Calu3 (cell line): ENCODE data around the gene NPY1R. TPM values are rescaled to one million over a fixed set of nuclear protein-coding genes. Genes with fewer than 3 reads are reported as not detected.
A peak's percentile ranks its signal among the peaks of the same experiment; 100 is the strongest.

ENCODE experiments used
- BruUV-seq: library from RNA; stranded (reverse); fragments of 400-500 nt; replicated peaks from 2 replicates; lab custom pipeline; 2021; lab: Mats Ljungman, UMichigan
- CTCF ChIA-PET: fragments of 300-600 bp; sonication (Branson Sonifier 250); formaldehyde crosslinking; loops from one replicate; lab custom pipeline; 2022; ENCODE audit warnings: antibody characterized with exemption; lab: Charles Lee
- DNase-seq: peaks from one replicate; pipeline ENCODE4 v3.0.0; 2022
- H3K27ac Mint-ChIP-seq: one replicate; pipeline ENCODE4 v1.8.0; 2022; ENCODE audit warnings: mixed read lengths; ENCODE audit not compliant: unreplicated experiment
- H3K27me3 Mint-ChIP-seq: one replicate; pipeline ENCODE4 v1.8.0; 2022; ENCODE audit warnings: mixed read lengths; ENCODE audit not compliant: unreplicated experiment
- H3K36me3 Mint-ChIP-seq: one replicate; pipeline ENCODE4 v1.8.0; 2022; ENCODE audit warnings: mild to moderate bottlenecking, moderate library complexity, mixed read lengths; ENCODE audit not compliant: insufficient read depth, unreplicated experiment
- H3K4me1 Mint-ChIP-seq: one replicate; pipeline ENCODE4 v1.8.0; 2022; ENCODE audit warnings: mild to moderate bottlenecking, low read depth, mixed read lengths; ENCODE audit not compliant: unreplicated experiment
- H3K4me3 Mint-ChIP-seq: one replicate; pipeline ENCODE4 v1.8.0; 2022; ENCODE audit warnings: mild to moderate bottlenecking, low read depth, moderate library complexity, mixed read lengths; ENCODE audit not compliant: unreplicated experiment
- H3K9me3 Mint-ChIP-seq: one replicate; pipeline ENCODE4 v1.8.0; 2022; ENCODE audit warnings: low read depth, mixed read lengths; ENCODE audit not compliant: unreplicated experiment
- intact Hi-C: fragments of 100-400 bp; cut with micrococcal nuclease; formaldehyde crosslinking; loops from one replicate; pipeline ENCODE4 v1.10.0; 2022; ENCODE audit not compliant: unreplicated experiment
- total RNA-seq: library from RNA; stranded (reverse); gene quantifications from 2 replicates; pipeline ENCODE4 v1.2.3, GENCODE V29; 2022
- TF ChIP-seq, protein P1 (sequence below): fragments of 200-600 bp; IDR thresholded peaks from one replicate; pipeline ENCODE4 v1.8.0; 2022; ENCODE audit warnings: antibody characterized with exemption; ENCODE audit not compliant: unreplicated experiment

The NPY1R gene
- total RNA-seq, 1 experiment from 2014 or later, result 11.3 TPM

DNA sequence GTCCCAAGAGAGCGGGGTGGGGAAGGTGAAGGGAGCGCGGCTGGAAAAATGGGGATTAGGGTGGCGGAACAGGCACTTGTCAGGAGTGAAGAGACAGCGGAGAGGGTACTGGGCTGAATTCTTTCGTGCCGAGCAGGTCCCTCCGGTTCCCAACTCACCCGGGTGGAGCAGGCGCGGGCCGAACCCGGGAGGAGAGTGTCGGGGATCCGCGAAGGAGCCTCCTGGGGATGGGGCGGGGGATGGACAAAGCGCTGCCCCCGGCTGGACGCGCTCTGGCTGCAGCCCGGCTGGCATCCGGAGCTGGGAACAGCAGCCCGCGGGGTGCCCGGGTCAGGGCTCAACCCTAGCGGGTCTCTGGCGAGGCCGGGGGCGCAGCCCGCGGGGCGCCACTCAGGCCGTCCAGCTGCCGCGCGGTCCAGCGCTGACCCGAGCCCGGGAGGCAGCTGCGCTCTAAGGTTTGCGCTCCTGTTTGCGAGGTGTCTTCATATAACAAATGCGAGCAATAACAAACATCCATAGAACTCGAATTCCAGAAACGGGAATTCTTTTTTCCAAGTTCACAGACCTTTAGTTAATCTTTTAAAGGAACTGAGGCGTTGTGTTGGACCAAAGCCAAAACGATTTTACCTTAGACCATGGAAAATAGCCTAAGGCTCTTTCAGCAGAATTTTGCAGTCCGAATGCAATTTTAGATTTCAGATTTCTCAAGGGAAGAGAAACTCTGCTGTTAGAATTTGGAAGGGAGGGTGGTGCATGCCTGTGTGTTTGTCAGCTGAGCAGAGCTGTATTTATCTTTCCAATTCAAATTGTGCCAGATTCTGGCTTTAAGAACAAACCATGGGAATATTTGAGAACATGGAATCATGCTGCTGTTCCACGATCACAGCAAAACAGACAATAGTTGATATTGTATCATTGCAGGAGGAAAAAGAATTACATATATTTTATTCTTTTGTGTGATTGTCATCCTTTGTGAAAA, 12.0 kb upstream of the NPY1R start:
- intact Hi-C loops, result loop anchor here (10.0 kb wide), 1 partner anchor 60 kb away; no protein-coding TSS in a partner anchor
- H3K4me1 Mint-ChIP-seq, result peaks cover 8% of the 10 kb centered on the region
- BruUV-seq, result no TSS peak
- no peak overlapping the region for H3K27ac Mint-ChIP-seq
- no peaks in the 10 kb centered on the region for H3K9me3 Mint-ChIP-seq
- H3K27me3 Mint-ChIP-seq, result no peaks in the 10 kb centered on the region
- peaks cover 21% of the 10 kb centered on the region for H3K36me3 Mint-ChIP-seq
- TF ChIP-seq, protein P1, sequence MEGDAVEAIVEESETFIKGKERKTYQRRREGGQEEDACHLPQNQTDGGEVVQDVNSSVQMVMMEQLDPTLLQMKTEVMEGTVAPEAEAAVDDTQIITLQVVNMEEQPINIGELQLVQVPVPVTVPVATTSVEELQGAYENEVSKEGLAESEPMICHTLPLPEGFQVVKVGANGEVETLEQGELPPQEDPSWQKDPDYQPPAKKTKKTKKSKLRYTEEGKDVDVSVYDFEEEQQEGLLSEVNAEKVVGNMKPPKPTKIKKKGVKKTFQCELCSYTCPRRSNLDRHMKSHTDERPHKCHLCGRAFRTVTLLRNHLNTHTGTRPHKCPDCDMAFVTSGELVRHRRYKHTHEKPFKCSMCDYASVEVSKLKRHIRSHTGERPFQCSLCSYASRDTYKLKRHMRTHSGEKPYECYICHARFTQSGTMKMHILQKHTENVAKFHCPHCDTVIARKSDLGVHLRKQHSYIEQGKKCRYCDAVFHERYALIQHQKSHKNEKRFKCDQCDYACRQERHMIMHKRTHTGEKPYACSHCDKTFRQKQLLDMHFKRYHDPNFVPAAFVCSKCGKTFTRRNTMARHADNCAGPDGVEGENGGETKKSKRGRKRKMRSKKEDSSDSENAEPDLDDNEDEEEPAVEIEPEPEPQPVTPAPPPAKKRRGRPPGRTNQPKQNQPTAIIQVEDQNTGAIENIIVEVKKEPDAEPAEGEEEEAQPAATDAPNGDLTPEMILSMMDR, result no peak
- CTCF ChIA-PET, result no interaction called here
- H3K4me3 Mint-ChIP-seq, result peak overlapping the region; percentile 74
- DNase-seq, result peak; percentile 17

DNA sequence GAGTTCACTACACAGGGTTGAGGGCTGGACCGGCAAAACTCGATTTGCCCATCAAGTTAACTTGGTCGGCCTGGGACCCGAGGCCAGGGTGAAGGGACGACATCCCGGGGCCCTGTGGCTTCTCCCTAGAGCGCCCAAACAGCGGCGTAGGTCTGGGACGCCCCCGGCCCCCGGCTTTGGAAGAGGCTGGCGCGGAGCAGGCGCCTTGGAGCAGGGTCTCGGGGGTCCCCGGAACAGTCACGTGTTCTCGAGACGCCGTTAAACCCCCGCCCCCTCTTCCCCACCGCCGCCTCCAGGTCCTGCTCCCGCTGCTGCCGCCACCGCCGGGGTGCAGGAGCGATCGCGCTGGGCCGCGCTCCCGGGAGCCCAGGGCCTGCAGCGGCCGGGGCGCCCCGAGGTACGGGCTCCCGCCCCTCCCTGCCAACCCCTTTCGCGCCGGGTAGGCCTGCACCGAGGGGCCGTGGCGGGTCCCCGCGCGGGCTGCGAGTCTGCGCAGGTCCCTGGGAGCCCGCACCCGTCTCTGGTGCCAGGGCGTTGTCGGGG, 11.3 kb upstream of the NPY1R start, which contains the start of gene NPY5R:
Gene NPY5R (plus strand): TSS at position 289 of the 543 bp plus-strand sequence. CDS start 6,382 bp downstream, outside the sequence.
- no TSS peak for BruUV-seq
- Mint-ChIP-seq H3K36me3 (peaks cover 21% of the 10 kb centered on the region), H3K4me3 (peak within 1 kb of the TSS; percentile 74), H3K4me1 (peaks cover 8% of the 10 kb centered on the region), H3K27me3 (no peaks in the 10 kb centered on the region), H3K9me3 (no peaks in the 10 kb centered on the region), H3K27ac (no peak within 1 kb of the TSS)
- TF ChIP-seq, protein P1, result no peak
- intact Hi-C loops, result loop anchor here (10.0 kb wide), 1 partner anchor 61 kb away; no protein-coding TSS in a partner anchor
- CTCF ChIA-PET, result no interaction called here
- peak; percentile 14 for DNase-seq

- DNase-seq, result no peak
- intact Hi-C loops, result no loop called here
- TF ChIP-seq, protein P1, result no peak
- no peak overlapping the region for H3K4me3 Mint-ChIP-seq
- CTCF ChIA-PET, result interaction anchor here (0.7 kb wide), 1 partner anchor 1384 kb away, joined by 3 read pairs; no protein-coding TSS in a partner anchor
- no peaks in the 10 kb centered on the region for H3K9me3 Mint-ChIP-seq
- H3K27ac Mint-ChIP-seq, result no peak overlapping the region
- peaks cover 21% of the 10 kb centered on the region for H3K36me3 Mint-ChIP-seq
- peaks cover 14% of the 10 kb centered on the region for H3K4me1 Mint-ChIP-seq
- no peaks in the 10 kb centered on the region for H3K27me3 Mint-ChIP-seq
- no TSS peak for BruUV-seq
Measured at GRCh38 chr4:163335384-163335783, 3.0 kb upstream of the NPY1R start.

DNA sequence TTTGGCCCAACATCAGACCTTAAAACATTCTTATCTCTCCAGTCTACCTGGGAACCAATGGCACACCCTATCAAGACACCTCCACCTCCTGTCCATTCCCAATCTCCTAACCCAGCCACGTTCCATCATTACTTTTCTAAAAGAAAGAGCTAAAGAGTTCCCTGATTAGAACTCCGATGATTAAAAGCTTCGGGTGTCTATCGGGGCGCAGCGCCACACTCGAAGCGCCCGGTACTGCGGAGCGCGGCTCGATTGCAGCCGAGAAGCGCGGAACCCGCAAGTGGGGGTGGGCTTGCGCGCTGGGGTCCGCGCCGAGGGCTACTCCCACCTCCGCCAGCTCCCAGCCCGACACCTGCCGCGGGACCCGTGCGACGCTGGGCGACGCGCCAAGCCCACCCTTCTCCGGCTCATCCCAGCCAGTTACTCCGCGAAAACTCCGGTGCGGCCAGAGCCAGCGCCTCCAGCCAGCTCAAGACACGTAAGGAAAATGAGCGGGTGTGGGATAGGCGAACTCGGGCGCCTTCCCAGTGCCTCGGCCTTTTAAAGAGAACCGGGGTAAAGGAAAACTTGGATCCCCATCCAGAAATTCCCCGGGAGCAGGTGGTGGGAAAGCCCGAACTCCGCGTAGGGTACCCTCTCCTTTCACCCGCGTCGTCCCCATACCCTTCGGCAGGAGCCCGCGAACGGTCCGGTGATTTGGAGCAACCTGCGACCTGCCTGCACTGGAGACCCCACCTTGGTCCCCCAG, 593 bp downstream of the NPY1R start:
- Mint-ChIP-seq H3K27ac (peak overlapping the region; percentile 15), H3K4me1 (peaks cover 14% of the 10 kb centered on the region), H3K9me3 (no peaks in the 10 kb centered on the region), H3K4me3 (peak overlapping the region; percentile 69), H3K36me3 (peaks cover 21% of the 10 kb centered on the region), H3K27me3 (no peaks in the 10 kb centered on the region)
- CTCF ChIA-PET, result interaction anchor here (0.7 to 1.7 kb wide), 2 partner anchors 163 to 182 kb away, joined by 3 to 6 read pairs; partner anchors contain the start of gene TMA16
- BruUV-seq, result no TSS peak
- DNase-seq, result peak; percentile 19
- intact Hi-C loops, result loop anchor here (1.0 to 5.0 kb wide), 6 partner anchors 160 to 835 kb away; partner anchors contain the start of gene TMA16
- TF ChIP-seq, protein P1, result no peak
